GM10266 (cell line): ENCODE data around the gene VPREB3.

Experiments used
- DNase-seq: peaks from one replicate; pipeline ENCODE4 v3.0.0; 2012; ENCODE audit errors: extremely low spot score
- CTCF ChIP-seq: IDR thresholded peaks from 2 replicates; pipeline ENCODE4 v1.5.1; 2012; ENCODE audit warnings: mild to moderate bottlenecking, low read depth; ENCODE audit not compliant: control insufficient read depth, insufficient read depth; ENCODE audit errors: missing control alignments

Gene VPREB3

GRCh38 chr22:23772315-23772648, 18.1 kb upstream of the VPREB3 start:
- no peak for TF ChIP-seq CTCF
- no peak for DNase-seq

GRCh38 chr22:23769321-23769965, 15.2 kb upstream of the VPREB3 start:
- TF ChIP-seq CTCF, result no peak
- no peak for DNase-seq

- peak; percentile 77 for TF ChIP-seq CTCF
These were observed 13.7 kb upstream of the VPREB3 start, which contains the start of gene CHCHD10 for GRCh38 chr22:23767673-23768548. Gene CHCHD10 (minus strand): TSS chr22:23767972. CDS start chr22:23767874, 98 bp downstream.

GRCh38 chr22:23767303-23767672, 13.1 kb upstream of the VPREB3 start:
- TF ChIP-seq CTCF, result no peak
- DNase-seq, result no peak

More at GRCh38 chr22:23767673-23768548, 13.7 kb upstream of the VPREB3 start, which contains the start of gene CHCHD10:
- peak; percentile 92 for DNase-seq

GRCh38 chr22:23764899-23765881, 11.0 kb upstream of the VPREB3 start:
- no peak for TF ChIP-seq CTCF
- no peak for DNase-seq

- TF ChIP-seq CTCF, result no peak
- no peak for DNase-seq
These were observed 9.7 kb upstream of the VPREB3 start for GRCh38 chr22:23763954-23764353.
